GM12878 (cell line): Measurements from ENCODE around the gene CNIH2.

Experiments
- CREM ChIP-seq: IDR thresholded peaks from 2 replicates; pipeline ENCODE4 v1.6.1; 2014; ENCODE audit warnings: antibody characterized with exemption, low read depth
- HDGF ChIP-seq: fragments of 450-650 bp; IDR thresholded peaks from 2 replicates; pipeline ENCODE4 v1.6.1; 2016; ENCODE audit warnings: antibody characterized with exemption
- IRF4 ChIP-seq: IDR thresholded peaks from 2 replicates; pipeline ENCODE4 v1.6.1; 2011; ENCODE audit warnings: low read depth, low read length
- KAT2A ChIP-seq: conservative IDR thresholded peaks from 2 replicates; pipeline ENCODE4 v1.6.1; 2011; ENCODE audit warnings: low read depth, low read length; ENCODE audit not compliant: control insufficient read depth
- MXI1 ChIP-seq: fragments of 150-350 bp; IDR thresholded peaks from 2 replicates; pipeline ENCODE4 v1.6.1; 2011; ENCODE audit warnings: low read depth, mild to moderate bottlenecking, inconsistent platforms, low read length, improper control_type of control experiment
- MYC ChIP-seq: IDR thresholded peaks from 2 replicates; pipeline ENCODE4 v1.6.1; 2011; ENCODE audit warnings: mild to moderate bottlenecking, low read length, moderate library complexity, inconsistent platforms; ENCODE audit not compliant: insufficient read depth, insufficient replicate concordance, insufficient read length, severe bottlenecking
- SP1 ChIP-seq: IDR thresholded peaks from one replicate; pipeline ENCODE4 v1.6.1; 2011; ENCODE audit warnings: low read depth, low read length
- ZNF384 ChIP-seq: IDR thresholded peaks from 2 replicates; pipeline ENCODE4 v1.6.1; 2012; ENCODE audit warnings: low read depth, mild to moderate bottlenecking, low read length, improper control_type of control experiment, borderline replicate concordance
- TF ChIP-seq, protein P1 (sequence below), 3 experiments: IDR thresholded peaks in 2 of 3; conservative IDR thresholded peaks in 1 of 3; 2 replicates each; pipeline ENCODE4 v1.5.1; 2011; ENCODE audit warnings: low read depth in 3 of 3, low read length in 3 of 3, mild to moderate bottlenecking in 3 of 3, control low read depth in 2 of 3, moderate library complexity in 2 of 3, inconsistent platforms in 1 of 3, mixed read lengths in 1 of 3; ENCODE audit not compliant: control insufficient read depth in 2 of 3, insufficient read depth in 1 of 3; ENCODE audit errors: extremely low read depth in 1 of 3
- TF ChIP-seq, protein P2 (sequence below): fragments of 450-650 bp; formaldehyde crosslinking; IDR thresholded peaks from 2 replicates; pipeline ENCODE4 v1.5.0; 2022; ENCODE audit warnings: mild to moderate bottlenecking, missing genetic modification characterization

DNA sequence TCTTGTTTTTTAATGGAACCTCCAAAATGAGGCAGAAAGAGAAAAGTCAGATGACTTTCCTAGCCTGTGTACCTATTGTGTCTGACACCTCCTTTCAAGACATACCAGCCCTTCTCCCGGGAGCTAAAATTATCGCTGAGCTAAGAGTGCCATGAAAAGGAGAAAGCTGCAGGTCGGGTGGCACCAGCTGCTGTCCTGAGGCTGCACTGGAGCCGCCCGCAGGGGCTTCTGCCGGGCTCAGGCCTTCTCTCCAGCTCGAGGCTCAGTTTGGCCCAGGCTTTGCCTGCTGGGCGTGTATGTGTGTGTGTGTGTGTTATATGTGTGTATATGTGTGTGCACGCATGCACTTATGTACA lies 37.2 kb upstream of the CNIH2 start:
- TF ChIP-seq SP1 (no peak), ZNF384 (no peak), CREM (no peak), MYC (no peak), KAT2A (no peak), HDGF (no peak), MXI1 (no peak), IRF4 (no peak)
- TF ChIP-seq, protein P1, sequence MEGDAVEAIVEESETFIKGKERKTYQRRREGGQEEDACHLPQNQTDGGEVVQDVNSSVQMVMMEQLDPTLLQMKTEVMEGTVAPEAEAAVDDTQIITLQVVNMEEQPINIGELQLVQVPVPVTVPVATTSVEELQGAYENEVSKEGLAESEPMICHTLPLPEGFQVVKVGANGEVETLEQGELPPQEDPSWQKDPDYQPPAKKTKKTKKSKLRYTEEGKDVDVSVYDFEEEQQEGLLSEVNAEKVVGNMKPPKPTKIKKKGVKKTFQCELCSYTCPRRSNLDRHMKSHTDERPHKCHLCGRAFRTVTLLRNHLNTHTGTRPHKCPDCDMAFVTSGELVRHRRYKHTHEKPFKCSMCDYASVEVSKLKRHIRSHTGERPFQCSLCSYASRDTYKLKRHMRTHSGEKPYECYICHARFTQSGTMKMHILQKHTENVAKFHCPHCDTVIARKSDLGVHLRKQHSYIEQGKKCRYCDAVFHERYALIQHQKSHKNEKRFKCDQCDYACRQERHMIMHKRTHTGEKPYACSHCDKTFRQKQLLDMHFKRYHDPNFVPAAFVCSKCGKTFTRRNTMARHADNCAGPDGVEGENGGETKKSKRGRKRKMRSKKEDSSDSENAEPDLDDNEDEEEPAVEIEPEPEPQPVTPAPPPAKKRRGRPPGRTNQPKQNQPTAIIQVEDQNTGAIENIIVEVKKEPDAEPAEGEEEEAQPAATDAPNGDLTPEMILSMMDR (IDR thresholded peaks at IDR 0.05 in 2 of 3, conservative IDR thresholded peaks at IDR 0.05 in 1 of 3; ENCODE audit: control insufficient read depth in 2 of 3, extremely low read depth in 1 of 3, insufficient read depth in 1 of 3, low read depth in 3 of 3, low read length in 3 of 3), result no peak
- TF ChIP-seq, protein P2, sequence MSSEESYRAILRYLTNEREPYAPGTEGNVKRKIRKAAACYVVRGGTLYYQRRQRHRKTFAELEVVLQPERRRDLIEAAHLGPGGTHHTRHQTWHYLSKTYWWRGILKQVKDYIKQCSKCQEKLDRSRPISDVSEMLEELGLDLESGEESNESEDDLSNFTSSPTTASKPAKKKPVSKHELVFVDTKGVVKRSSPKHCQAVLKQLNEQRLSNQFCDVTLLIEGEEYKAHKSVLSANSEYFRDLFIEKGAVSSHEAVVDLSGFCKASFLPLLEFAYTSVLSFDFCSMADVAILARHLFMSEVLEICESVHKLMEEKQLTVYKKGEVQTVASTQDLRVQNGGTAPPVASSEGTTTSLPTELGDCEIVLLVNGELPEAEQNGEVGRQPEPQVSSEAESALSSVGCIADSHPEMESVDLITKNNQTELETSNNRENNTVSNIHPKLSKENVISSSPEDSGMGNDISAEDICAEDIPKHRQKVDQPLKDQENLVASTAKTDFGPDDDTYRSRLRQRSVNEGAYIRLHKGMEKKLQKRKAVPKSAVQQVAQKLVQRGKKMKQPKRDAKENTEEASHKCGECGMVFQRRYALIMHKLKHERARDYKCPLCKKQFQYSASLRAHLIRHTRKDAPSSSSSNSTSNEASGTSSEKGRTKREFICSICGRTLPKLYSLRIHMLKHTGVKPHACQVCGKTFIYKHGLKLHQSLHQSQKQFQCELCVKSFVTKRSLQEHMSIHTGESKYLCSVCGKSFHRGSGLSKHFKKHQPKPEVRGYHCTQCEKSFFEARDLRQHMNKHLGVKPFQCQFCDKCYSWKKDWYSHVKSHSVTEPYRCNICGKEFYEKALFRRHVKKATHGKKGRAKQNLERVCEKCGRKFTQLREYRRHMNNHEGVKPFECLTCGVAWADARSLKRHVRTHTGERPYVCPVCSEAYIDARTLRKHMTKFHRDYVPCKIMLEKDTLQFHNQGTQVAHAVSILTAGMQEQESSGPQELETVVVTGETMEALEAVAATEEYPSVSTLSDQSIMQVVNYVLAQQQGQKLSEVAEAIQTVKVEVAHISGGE (CRISPR knock-in tag), result no peak
